K562 (cell line): Measurements from ENCODE around the gene ZNF785. TPM values are rescaled to one million over a fixed set of nuclear protein-coding genes. Genes with fewer than 3 reads are reported as not detected.

ENCODE experiments used
- ATF7 ChIP-seq: fragments of 450-650 bp; IDR thresholded peaks from 2 replicates; pipeline ENCODE4 v1.7.1; 2014; ENCODE audit warnings: mild to moderate bottlenecking, moderate library complexity
- CCNT2 ChIP-seq: IDR thresholded peaks from 2 replicates; pipeline ENCODE4 v1.6.1; 2011; ENCODE audit warnings: borderline replicate concordance, low read depth, mild to moderate bottlenecking, moderate library complexity, mixed read lengths, low read length; ENCODE audit not compliant: insufficient read length; ENCODE audit errors: extremely low read depth
- CEBPZ ChIP-seq: fragments of 150-350 bp; IDR thresholded peaks from 2 replicates; pipeline ENCODE4 v1.6.1; 2014; ENCODE audit warnings: low read depth, mild to moderate bottlenecking, low read length, borderline replicate concordance
- CGGBP1 ChIP-seq: fragments of 250-450 bp; sonication (Bioruptor Pico); IDR thresholded peaks from 2 replicates; pipeline ENCODE4 v1.9.0; 2021; ENCODE audit warnings: mild to moderate bottlenecking
- DIDO1 ChIP-seq: fragments of 450-650 bp; IDR thresholded peaks from 2 replicates; pipeline ENCODE4 v1.6.1; 2016; ENCODE audit warnings: low read depth, missing biosample characterization, missing genetic modification characterization
- EGR1 ChIP-seq: fragments of 450-650 bp; conservative IDR thresholded peaks from 2 replicates; pipeline ENCODE4 v1.6.1; 2017; ENCODE audit warnings: mild to moderate bottlenecking
- FIP1L1 ChIP-seq: fragments of 200-400 bp; formaldehyde crosslinking; IDR thresholded peaks from 2 replicates; pipeline ENCODE4 v1.6.1; 2018; ENCODE audit warnings: mild to moderate bottlenecking, low read depth, low read length; ENCODE audit not compliant: poor library complexity, severe bottlenecking
- GATA2 ChIP-seq: sonication (generic); formaldehyde crosslinking; IDR thresholded peaks from 2 replicates; pipeline ENCODE4 v1.4.0; 2020; ENCODE audit warnings: mild to moderate bottlenecking, missing genetic modification reagents
- HIVEP1 ChIP-seq: fragments of 250-450 bp; sonication (Bioruptor Pico); IDR thresholded peaks from 2 replicates; pipeline ENCODE4 v1.4.0; 2020; ENCODE audit warnings: mild to moderate bottlenecking
- MXI1 ChIP-seq: IDR thresholded peaks from 2 replicates; pipeline ENCODE4 v1.6.1; 2011; ENCODE audit warnings: low read depth, mild to moderate bottlenecking, improper control_type of control experiment, low read length
- PTTG1 ChIP-seq: fragments of 450-650 bp; IDR thresholded peaks from 2 replicates; pipeline ENCODE4 v1.6.1; 2016; ENCODE audit warnings: low read depth, mild to moderate bottlenecking, missing genetic modification characterization, missing compliant biosample characterization
- RBFOX2 ChIP-seq: fragments of 200-400 bp; formaldehyde crosslinking; IDR thresholded peaks from 2 replicates; pipeline ENCODE4 v1.6.1; 2017; ENCODE audit warnings: low read depth, mild to moderate bottlenecking, low read length, moderate library complexity
- RBM22 ChIP-seq: fragments of 200-400 bp; formaldehyde crosslinking; IDR thresholded peaks from 2 replicates; pipeline ENCODE4 v1.6.1; 2018; ENCODE audit warnings: low read length, low read depth; ENCODE audit not compliant: poor library complexity, severe bottlenecking
- SAP30 ChIP-seq: fragments of 200-600 bp; sonication (generic); IDR thresholded peaks from 2 replicates; pipeline ENCODE4 v1.6.1; 2012; ENCODE audit warnings: borderline replicate concordance, low read depth, mild to moderate bottlenecking, moderate library complexity, low read length, control low read depth, inconsistent platforms; ENCODE audit not compliant: insufficient read depth, poor library complexity, severe bottlenecking
- U2AF1 ChIP-seq: fragments of 200-400 bp; formaldehyde crosslinking; optimal IDR thresholded peaks from 2 replicates; pipeline ENCODE3; 2017; ENCODE audit warnings: mild to moderate bottlenecking, low read depth, low read length, moderate library complexity
- XRCC4 ChIP-seq: IDR thresholded peaks from one replicate; pipeline ENCODE4 v1.6.1; 2011; ENCODE audit not compliant: insufficient read depth, insufficient read length; ENCODE audit errors: extremely low read depth
- ZFP36 ChIP-seq: fragments of 150-350 bp; IDR thresholded peaks from 2 replicates; pipeline ENCODE4 v1.6.1; 2018; ENCODE audit warnings: low read length, low read depth; ENCODE audit not compliant: partially characterized antibody
- ZNF212 ChIP-seq: fragments of 450-650 bp; formaldehyde crosslinking; IDR thresholded peaks from 2 replicates; pipeline ENCODE4 v1.4.0; 2020; ENCODE audit warnings: mild to moderate bottlenecking
- ZNF280B ChIP-seq: fragments of 250-450 bp; sonication (Bioruptor Pico); IDR thresholded peaks from 2 replicates; pipeline ENCODE4 v1.5.1; 2021; ENCODE audit warnings: mild to moderate bottlenecking
- ZNF395 ChIP-seq: fragments of 200-800 bp; sonication (Bioruptor generic); IDR thresholded peaks from 2 replicates; pipeline ENCODE4 v1.6.1; 2017; ENCODE audit warnings: missing genetic modification characterization, missing compliant biosample characterization
- ZNF507 ChIP-seq: conservative IDR thresholded peaks from 2 replicates; pipeline ENCODE4 v1.6.1; 2017; ENCODE audit warnings: missing genetic modification characterization, missing compliant biosample characterization
- ZNF77 ChIP-seq: fragments of 250-450 bp; sonication (Bioruptor Pico); IDR thresholded peaks from 2 replicates; pipeline ENCODE4 v1.5.0; 2020
- polyA plus RNA-seq, 8 experiments: library from polyadenylated mRNA; depleted of rRNA in 4 of 8; stranded (reverse) in 5 of 8; unstranded in 3 of 8; fragments of >200 nt; fragmentation: Nextera tagmentation in 2 of 8; fragmentation: Illumina TruSeq in 1 of 8; extraction: Ambion mirVana in 2 of 8; extraction: Trizol in 1 of 8; gene quantifications; 2 replicates each; pipeline versions ENCODE4 v1.2.1 to v1.2.3, GENCODE V29; 2011 to 2014; ENCODE audit warnings: inconsistent platforms in 1 of 8, missing spikeins in 1 of 8
- total RNA-seq, 7 experiments: library from RNA; depleted of rRNA in 6 of 7; stranded (reverse); fragments of >200 nt in 6 of 7; fragmentation: Illumina TruSeq in 2 of 7; extraction: Trizol in 2 of 7; gene quantifications; 2 replicates each; pipeline versions ENCODE4 v1.2.1 to v1.2.3, GENCODE V29; 2011 to 2021; ENCODE audit warnings: low replicate concordance in 1 of 7

Gene ZNF785
- total and polyA plus RNA-seq, 9 of the 15 experiments (the other 6 are each of a cell fraction or from before 2014, with no cell fraction given), result 0.64 to 11.0 (median 6.4) TPM

DNA sequence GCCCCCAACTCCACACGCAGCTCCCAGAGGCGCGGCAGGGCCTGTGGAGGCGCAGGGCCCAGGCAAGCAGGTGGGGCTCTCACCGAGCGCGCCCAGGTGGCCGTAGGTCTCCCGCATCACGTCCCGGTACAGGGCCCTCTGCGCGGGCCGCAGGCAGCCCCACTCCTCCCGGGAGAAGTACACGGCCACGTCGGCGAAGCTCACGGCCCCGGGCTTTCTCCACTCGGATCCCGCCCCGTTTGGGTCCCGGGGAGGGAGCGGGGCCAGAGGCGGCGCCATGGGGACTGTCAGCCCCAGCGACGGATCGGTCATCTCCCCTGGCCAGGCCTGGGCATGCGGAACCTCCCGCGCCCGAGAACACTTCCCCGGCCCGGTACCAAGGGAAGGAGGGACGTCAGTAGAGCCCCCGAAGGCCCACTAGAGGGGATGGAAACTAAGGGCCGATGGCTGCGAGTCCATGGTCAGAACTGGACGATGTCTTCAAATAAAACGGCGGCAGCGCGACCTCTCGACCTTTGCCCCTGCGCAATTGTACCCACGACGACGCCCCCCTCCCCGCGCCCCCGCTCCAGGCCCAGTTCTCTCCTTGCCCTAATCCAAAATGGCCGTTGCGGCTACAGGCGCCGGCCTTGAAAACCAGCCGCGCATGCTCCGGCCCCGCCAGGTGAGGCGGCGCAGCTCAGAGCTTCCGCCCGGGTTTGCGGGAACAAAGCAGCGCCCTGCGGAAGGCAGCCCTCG lies 51.0 kb downstream of the ZNF785 start, which contains the start of gene ZNF747 (continued):
- no peak for TF ChIP-seq ZNF395 (CRISPR knock-in tag)
- no peak for TF ChIP-seq ZNF212
- TF ChIP-seq CEBPZ, result no peak
- no peak for TF ChIP-seq ZNF280B
- no peak for TF ChIP-seq ZFP36
- no peak; the same call in 1 of the 2 replicates for TF ChIP-seq MXI1
- TF ChIP-seq CGGBP1 (CRISPR knock-in tag), result no peak
- peak; percentile 34 for TF ChIP-seq U2AF1
- no peak for TF ChIP-seq HIVEP1 (CRISPR knock-in tag)
- TF ChIP-seq ZNF77 (CRISPR knock-in tag), result no peak
- peak; percentile 13 for TF ChIP-seq SAP30
- TF ChIP-seq XRCC4, result no peak
- no peak for TF ChIP-seq PTTG1
- TF ChIP-seq DIDO1 (tag), result peak; percentile 76; the same call in 1 of the 2 replicates
- TF ChIP-seq ZNF507 (tag), result no peak
- peak; percentile 85 for TF ChIP-seq RBFOX2
- TF ChIP-seq RBM22, result peak; percentile 67
- TF ChIP-seq FIP1L1, result no peak
- TF ChIP-seq CCNT2, result peak; percentile 13
- peak; percentile 62; the same call in 1 of the 2 replicates for TF ChIP-seq ATF7
- no peak for TF ChIP-seq GATA2 (CRISPR knock-in tag)
- peak; percentile 89 for TF ChIP-seq EGR1
